ENCODE results near the gene SLC43A3.

DNA sequence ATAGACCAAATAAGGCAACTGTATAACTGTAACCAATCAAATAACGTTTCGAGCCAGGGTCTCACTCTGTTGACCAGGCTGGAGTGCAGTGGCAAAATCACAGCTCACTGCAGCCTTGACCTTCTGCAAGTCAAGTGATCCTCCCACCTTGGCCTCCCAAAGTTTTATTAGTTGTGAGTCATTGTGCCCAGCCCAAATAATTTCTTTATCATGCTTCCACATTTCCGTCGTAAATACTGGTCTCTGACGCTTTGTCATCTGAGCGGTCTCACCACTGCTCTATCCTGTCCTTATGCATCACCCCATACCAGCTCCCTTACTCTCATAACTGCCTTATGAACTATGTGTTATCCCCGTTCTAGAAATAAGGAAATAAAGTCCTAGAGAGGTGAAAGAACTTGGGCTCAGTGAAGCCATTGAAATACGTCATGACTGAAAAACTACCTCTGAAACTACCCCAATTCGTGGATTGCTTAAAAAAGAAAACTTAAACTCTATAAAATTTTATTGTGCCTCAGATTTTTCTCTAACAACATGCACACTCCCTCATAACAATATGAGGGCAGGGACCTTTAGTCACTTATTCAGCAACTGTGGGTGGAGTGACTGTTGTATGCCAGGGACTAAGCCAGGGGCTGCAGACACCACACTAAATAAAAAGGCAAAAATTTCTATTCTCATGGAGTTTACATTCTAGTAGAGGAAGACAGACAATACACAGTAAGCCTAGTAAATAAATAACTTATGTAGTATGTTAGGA lies 17.6 kb upstream of the SLC43A3 start:
- no peak for TF ChIP-seq EZH2phosphoT487 (IDR thresholded peaks at IDR 0.05; ENCODE audit: borderline replicate concordance, low read depth, low read length)
- no peak for TF ChIP-seq CTCF (conservative IDR thresholded peaks at IDR 0.05; ENCODE audit: low read length)
